GM18870 (cell line): Measurements from ENCODE around the gene ISCA1.

Experiments used
- ATAC-seq: cut with Tn5 transposase; IDR thresholded peaks from one replicate; pipeline ENCODE4 v1.9.1; 2021; ENCODE audit warnings: moderate library complexity; ENCODE audit not compliant: unreplicated experiment

The ISCA1 gene

DNA sequence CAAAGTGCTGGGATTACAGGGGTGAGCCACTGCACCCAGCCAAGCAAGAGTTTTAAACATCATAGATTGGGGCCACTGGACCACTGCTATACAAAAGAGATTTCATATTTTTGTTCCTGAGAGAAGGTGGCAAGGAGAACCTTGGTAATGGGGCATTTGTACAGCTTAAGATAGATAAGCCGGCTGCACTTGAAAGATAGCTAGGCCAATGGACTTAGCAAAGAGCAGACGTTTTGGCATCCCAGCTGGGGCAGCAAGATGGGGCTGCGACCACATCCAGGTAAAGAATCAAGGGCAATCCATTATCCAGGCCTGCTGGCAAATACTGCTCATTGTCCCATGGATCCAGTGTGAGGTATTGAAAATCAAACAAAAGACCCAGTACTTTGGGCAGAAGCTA, 3.9 kb upstream of the ISCA1 start:
- ATAC-seq, result no peak

DNA sequence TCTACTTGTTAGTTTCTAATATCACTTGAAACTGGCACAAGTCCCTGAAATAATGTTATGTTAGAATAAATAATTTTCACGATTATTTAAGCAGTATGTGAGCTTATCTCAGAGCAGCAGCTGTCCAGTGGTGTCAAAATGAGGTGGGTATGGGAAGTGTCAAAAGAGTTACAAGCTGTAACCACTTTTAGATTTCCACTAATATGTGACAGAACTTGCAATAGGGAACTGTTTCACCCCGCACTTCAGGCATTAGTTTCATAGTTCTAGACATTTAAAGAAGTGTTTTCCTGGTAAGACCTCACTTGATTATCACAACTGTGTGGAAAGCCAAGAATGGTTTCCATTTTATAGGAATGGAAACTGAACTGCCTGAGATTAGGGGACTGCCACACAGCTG, 2.9 kb upstream of the ISCA1 start:
- no peak for ATAC-seq

DNA sequence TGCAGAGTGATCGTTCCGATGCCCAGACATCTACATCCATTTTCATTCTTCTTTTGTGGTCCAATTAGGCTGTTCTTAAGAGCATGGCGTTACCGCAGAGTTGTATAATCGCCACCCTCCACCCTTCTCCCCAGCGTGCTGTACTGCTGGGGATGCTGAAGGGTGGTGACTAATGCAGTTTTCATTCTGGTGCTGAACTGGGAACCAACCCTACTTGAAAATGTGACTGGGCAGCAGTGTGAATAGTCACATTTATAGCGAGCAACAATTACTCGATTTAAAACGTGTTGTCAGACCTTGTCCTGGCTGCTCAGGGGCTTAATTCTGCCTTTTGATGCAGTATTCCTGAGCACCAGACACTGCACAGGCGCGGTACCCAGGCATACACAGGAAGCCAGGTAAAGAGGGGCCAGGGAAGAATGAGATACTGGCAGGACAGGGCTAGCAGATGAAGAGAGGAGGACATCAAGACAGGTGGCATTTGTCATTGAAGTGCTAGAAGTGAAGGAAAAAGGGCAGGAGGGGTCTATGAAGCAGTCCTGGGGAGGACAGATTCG, 719 bp upstream of the ISCA1 start:
- ATAC-seq, result peak; percentile 30

DNA sequence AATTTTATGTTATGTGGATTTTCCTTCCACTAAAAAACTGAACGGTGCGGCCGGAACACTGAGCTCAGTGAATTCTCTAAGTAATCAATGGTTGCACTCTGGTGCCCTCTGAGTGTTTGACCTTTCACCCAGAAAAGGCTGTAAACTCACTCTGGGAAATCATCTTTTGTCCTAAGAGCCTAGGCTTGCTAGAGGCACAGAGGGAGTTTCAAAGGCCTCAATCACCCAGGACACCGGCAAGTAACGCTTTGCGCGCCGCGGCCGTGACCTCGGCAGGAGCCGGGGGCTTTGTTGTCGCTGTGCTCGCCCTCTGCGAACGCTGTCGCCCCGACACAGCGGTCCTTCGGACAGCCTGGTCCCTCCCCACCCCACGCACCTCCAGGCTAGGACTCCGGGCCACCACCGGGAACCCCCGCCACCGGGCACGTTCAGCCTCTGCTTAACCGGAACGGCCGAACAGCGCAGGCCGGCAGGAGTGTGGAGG, 703 bp downstream of the ISCA1 start:
- peak; percentile 23 for ATAC-seq

DNA sequence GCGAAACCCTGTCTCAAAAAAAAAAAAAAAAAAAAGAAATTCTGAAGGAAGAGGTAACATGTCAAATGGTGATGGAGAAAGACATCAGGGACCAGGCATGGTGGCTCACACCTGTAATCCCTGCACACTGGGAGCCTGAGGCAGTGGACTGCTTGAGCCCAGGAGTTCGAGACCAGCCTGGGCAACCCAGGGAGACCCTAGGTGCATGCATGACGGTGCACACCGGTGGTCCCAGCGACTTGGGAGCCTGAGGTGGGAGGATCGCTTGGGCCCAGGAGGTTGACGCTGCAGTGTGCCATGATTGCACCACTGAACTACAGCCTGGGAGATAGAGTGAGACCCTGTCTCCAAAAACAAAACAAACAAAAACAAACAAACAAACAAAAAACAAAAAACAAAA, 1.8 kb downstream of the ISCA1 start:
- ATAC-seq, result no peak

- ATAC-seq, result no peak
Observed at GRCh38 chr9:86279839-86280238, 2.5 kb downstream of the ISCA1 start.

- ATAC-seq, result no peak
Observed at GRCh38 chr9:86277072-86277471, 5.3 kb downstream of the ISCA1 start.

DNA sequence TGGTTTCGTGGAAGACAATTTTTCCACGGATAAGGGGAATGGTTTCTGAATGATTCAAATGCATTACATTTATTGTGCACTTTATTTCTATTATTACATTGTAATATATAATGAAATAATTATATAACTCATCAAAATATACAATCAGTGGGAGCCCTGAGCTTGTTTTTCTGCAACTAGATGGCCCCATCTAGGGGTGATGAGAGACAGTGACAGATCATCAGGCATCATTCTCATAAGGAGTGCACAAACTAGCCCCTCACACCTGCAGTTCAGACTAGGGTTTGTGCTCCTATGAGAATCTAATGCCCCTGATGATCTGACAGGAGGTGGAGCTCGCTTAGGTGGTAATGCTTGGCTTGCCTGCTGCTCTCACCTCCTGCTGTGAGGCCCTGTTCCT, 6.4 kb downstream of the ISCA1 start:
- ATAC-seq, result no peak

- ATAC-seq, result no peak
Observed at GRCh38 chr9:86274821-86275643, 7.3 kb downstream of the ISCA1 start.

DNA sequence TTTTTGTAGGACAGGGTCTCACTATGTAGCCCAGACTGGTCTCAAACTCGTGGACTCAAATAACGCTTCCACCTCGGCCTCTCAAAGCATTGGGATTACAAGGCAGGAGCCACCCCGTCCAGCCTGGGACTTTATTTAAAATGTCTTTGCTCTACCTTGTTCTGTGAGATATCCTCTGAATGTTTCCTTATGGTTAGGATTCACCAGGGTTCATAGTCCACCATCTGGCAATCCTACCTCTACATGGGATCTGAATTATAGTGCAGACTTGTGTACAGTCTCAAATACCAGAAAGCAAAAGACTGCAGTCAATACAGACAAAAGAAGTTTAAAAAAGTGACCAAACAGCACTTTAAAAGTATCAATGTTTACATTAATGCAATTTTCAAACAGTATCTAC, 10.1 kb downstream of the ISCA1 start:
- no peak for ATAC-seq

DNA sequence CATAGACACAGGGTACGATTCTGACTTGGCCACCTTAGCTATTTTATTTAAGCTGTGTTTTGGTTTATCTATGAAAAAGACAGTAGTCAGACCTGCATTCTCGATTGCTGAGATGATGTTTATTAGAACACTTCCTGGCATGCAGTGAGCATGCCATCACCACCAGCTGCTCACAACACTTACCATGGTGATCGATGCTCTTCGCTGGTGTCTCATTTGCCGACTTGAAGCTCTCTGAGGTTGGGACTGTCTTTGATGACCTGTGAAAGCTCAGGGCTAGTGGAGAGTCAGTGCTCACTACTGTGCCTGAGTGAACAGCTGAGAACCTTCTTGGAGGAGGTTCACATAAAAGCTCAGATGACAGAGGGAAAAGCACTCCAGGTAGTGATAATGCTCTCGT, 18.5 kb downstream of the ISCA1 start:
- ATAC-seq, result no peak

GRCh38 chr9:86262492-86262891, 19.8 kb downstream of the ISCA1 start:
- ATAC-seq, result no peak

DNA sequence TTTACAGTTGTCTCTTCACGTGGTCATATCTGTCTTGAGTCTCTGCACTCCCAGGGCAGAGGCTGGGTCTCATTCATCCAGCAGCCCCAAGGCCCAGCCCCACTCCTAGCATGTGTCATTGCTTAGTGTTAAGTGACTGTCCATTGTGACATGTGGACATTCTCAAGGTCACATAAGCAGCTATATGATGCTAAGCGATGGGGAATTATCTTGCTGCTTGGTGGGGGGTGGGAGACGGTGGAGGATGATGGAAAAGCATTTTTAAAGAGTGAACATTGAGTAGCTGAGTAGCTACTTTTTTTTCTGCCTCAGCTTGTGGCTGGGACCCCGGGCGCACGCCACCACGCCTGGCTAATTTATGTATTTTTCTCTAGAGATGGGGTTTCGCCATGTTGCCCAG, 22.8 kb downstream of the ISCA1 start, which contains the start of gene C9orf153:
Gene C9orf153 (minus strand): TSS at position 101 of the 400 bp plus-strand sequence. CDS start 30,054 bp downstream, outside the sequence.
- no peak for ATAC-seq

DNA sequence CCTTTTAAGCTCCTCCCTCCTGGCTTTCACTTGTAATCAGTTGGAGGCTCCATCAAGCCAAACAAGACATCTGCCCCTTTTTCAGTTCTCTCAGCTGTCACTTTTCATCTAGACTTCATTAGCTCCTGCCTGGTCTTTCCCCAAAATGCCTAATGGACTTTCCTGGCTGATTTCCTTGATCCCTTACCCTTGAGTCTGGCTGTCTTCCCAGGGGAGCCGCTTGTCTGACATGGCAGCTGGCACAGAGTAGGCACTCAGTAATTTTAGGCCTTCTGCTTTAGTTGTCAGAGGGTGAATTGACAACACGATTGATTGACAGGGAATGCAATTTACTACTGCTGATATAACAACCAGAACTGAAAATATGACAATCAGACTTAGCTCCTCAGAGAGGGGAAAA, 24.9 kb downstream of the ISCA1 start:
- ATAC-seq, result no peak

GRCh38 chr9:86256653-86257052, 25.7 kb downstream of the ISCA1 start:
- ATAC-seq, result no peak

DNA sequence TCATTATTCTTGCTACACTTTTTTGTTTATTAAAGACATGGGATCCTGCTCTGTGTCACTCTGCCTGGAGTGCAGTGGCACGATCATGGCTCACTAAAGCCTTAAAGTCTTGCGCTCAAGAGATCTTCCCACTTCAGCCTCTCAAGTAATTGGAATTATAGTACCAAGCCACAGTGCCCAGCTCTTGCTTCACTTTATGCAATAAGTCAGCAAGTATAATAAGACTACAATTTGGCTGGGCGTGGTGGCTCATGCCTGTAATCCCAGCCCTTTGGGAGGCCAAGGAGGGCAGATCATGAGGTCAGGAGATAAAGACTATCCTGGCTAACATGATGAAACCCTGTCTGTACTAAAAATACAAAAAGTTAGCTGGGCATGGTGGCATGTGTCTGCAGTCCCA, 28.8 kb downstream of the ISCA1 start:
- no peak for ATAC-seq

GRCh38 chr9:86252870-86253269, 29.5 kb downstream of the ISCA1 start:
- no peak for ATAC-seq

DNA sequence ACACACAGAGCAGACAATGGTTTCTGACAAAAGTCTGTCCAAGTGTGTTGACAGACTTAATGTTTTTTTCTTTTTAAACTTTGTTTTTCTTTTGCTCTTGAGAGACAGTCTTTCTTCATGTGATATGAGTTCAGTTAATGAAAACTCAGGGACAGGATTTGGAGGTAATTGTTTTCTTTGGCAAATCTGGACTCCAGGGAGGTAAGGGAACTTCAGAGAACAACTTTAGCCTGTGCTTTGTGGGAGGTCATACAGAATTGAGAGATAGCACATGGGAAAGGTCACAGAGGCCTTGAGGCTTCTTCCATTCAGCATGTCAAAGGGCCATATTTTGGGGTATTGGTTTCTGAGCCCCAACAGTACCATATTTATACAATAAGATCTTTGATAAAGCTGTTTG, 32.2 kb downstream of the ISCA1 start:
- no peak for ATAC-seq

DNA sequence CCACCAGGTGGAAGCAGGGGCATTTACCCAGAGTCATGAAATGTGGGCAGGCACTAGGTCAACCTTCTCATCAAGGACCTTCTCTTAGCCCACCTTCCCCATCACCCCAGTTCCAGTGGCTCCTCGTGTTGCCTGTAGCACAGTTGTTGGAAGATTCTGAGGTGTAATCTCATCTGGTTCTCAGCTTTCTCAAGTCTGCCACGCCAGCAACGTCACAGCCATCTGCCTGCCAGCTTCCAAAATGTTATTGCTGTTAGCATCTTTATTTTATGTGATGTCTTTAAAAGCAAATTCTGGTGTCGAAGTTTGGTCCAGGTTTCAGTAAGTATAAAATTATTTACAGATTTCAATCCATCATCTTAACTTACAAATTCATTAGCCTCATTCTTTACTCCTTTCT, 33.6 kb downstream of the ISCA1 start:
- no peak for ATAC-seq

- ATAC-seq, result peak; percentile 91
Observed at GRCh38 chr9:86246752-86247161, 35.6 kb downstream of the ISCA1 start.

- no peak for ATAC-seq
Observed at GRCh38 chr9:86242071-86242470, 40.3 kb downstream of the ISCA1 start.

DNA sequence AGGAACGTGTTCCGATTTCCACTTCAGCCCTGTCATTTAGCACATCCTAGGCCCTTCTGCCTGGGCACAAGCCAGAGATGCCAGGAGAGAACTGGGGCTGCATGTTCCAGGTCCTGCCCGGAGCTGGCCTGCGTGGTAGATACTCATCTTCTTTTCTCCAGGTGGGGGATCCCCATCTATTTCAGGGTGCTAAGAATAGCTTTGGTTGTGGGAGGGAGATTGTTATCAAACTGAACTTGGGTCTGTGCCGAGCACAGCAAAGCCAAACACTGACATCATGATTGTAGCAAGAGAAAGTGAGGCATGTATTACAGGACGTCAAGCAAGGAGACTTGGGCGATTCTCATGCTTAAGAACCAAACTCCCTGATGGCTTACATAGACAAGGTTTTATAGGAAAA, 41.1 kb downstream of the ISCA1 start:
- ATAC-seq, result no peak
